HG02678 (cell line): ENCODE data around the gene CGGBP1.
"Not testable (repeated sequence)": the region's sequence is repeated elsewhere in the genome, so short reads cannot be mapped to it uniquely, and the experiment has no call there.

Experiments
- ATAC-seq: cut with Tn5 transposase; IDR thresholded peaks from one replicate; pipeline ENCODE4 v1.9.1; 2021; ENCODE audit warnings: mild to moderate bottlenecking, moderate library complexity; ENCODE audit not compliant: unreplicated experiment

The CGGBP1 gene

GRCh38 chr3:88034491-88035275, 24.1 kb downstream of the CGGBP1 start:
- no peak for ATAC-seq

GRCh38 chr3:88033808-88034207, 25.0 kb downstream of the CGGBP1 start:
- no peak for ATAC-seq

GRCh38 chr3:88033079-88033478, 25.7 kb downstream of the CGGBP1 start:
- ATAC-seq, result no peak

GRCh38 chr3:88032245-88032644, 26.6 kb downstream of the CGGBP1 start:
- peak; percentile 8 for ATAC-seq

- peak; percentile 88 for ATAC-seq
These were observed 27.1 kb downstream of the CGGBP1 start for GRCh38 chr3:88031642-88032077.

GRCh38 chr3:88030210-88030609, 28.6 kb downstream of the CGGBP1 start:
- ATAC-seq, result no peak

GRCh38 chr3:88028876-88029275, 29.9 kb downstream of the CGGBP1 start:
- no peak for ATAC-seq

GRCh38 chr3:88025001-88025552, 33.7 kb downstream of the CGGBP1 start:
- no peak for ATAC-seq

GRCh38 chr3:88019024-88019423, 39.8 kb downstream of the CGGBP1 start:
- ATAC-seq, result peak; percentile 94

- ATAC-seq, result not testable (repeated sequence)
These were observed 43.1 kb downstream of the CGGBP1 start for GRCh38 chr3:88015656-88016055.

GRCh38 chr3:88013592-88013991, 45.2 kb downstream of the CGGBP1 start:
- no peak for ATAC-seq

GRCh38 chr3:88010810-88011209, 48.0 kb downstream of the CGGBP1 start:
- ATAC-seq, result no peak

GRCh38 chr3:88009066-88009465, 49.7 kb downstream of the CGGBP1 start:
- ATAC-seq, result peak; percentile 61

- ATAC-seq, result peak; percentile 39
These were observed 53.7 kb downstream of the CGGBP1 start for GRCh38 chr3:88005066-88005465.

GRCh38 chr3:88003115-88003755, 55.6 kb downstream of the CGGBP1 start:
- ATAC-seq, result peak; percentile 39

GRCh38 chr3:88002448-88002847, 56.4 kb downstream of the CGGBP1 start:
- no peak for ATAC-seq
